Iris pigment epithelial cell (primary cell): ENCODE results near the gene GABRA1.

ENCODE experiments used
- DNase-seq: peaks from one replicate; pipeline ENCODE4 v3.0.0-alpha.2; 2011; ENCODE audit warnings: low read depth

GABRA1 gene

GRCh38 chr5:161847941-161848391 lies at the start of gene GABRA1:
GABRA1 (plus strand) TSS chr5:161848120; CDS start chr5:161850811, 2,691 bp downstream.
- DNase-seq, result no peak

- no peak for DNase-seq
Measured at GRCh38 chr5:161799316-161799715, 48.6 kb upstream of the GABRA1 start.

- no peak for DNase-seq
Measured at GRCh38 chr5:161804263-161804662, 43.7 kb upstream of the GABRA1 start.

- peak; percentile 4 for DNase-seq
Measured at GRCh38 chr5:161846746-161847145, 1.2 kb upstream of the GABRA1 start.

- no peak for DNase-seq
Measured at GRCh38 chr5:161847447-161847846, 473 bp upstream of the GABRA1 start.

GRCh38 chr5:161850491-161850890 lies 2.6 kb downstream of the GABRA1 start:
- DNase-seq, result no peak

GRCh38 chr5:161851691-161852299 lies 3.9 kb downstream of the GABRA1 start:
- no peak for DNase-seq

GRCh38 chr5:161857358-161857757 lies 9.4 kb downstream of the GABRA1 start:
- no peak for DNase-seq

- DNase-seq, result no peak
Measured at GRCh38 chr5:161863259-161863658, 15.3 kb downstream of the GABRA1 start.

GRCh38 chr5:161863811-161864210 lies 15.9 kb downstream of the GABRA1 start:
- DNase-seq, result no peak

- DNase-seq, result no peak
Measured at GRCh38 chr5:161865510-161865909, 17.6 kb downstream of the GABRA1 start.

GRCh38 chr5:161889971-161890370 lies 42.1 kb downstream of the GABRA1 start:
- DNase-seq, result no peak

GRCh38 chr5:161895514-161895913 lies 47.6 kb downstream of the GABRA1 start:
- DNase-seq, result no peak

GRCh38 chr5:161897033-161897432 lies 49.1 kb downstream of the GABRA1 start:
- DNase-seq, result no peak

GRCh38 chr5:161899590-161899989 lies 51.7 kb downstream of the GABRA1 start:
- DNase-seq, result no peak

GRCh38 chr5:161900981-161901380 lies 53.1 kb downstream of the GABRA1 start:
- no peak for DNase-seq

GRCh38 chr5:161921781-161922180 lies 73.9 kb downstream of the GABRA1 start:
- no peak for DNase-seq

- DNase-seq, result no peak
Measured at GRCh38 chr5:161924270-161924669, 76.3 kb downstream of the GABRA1 start.

GRCh38 chr5:161925960-161926359 lies 78.0 kb downstream of the GABRA1 start:
- DNase-seq, result no peak

GRCh38 chr5:161934486-161934885 lies 86.6 kb downstream of the GABRA1 start:
- no peak for DNase-seq

- DNase-seq, result no peak
Measured at GRCh38 chr5:161944974-161945373, 97.1 kb downstream of the GABRA1 start.

GRCh38 chr5:161946911-161947310 lies 99.0 kb downstream of the GABRA1 start:
- no peak for DNase-seq
